HK-2 (cell line): ENCODE measurements around the gene S100G.

ENCODE experiments used
- DNase-seq: peaks from one replicate; pipeline ENCODE4 v3.0.0-alpha.2; 2018; ENCODE audit not compliant: unreplicated experiment

S100G gene

GRCh38 chrX:16646366-16647138, 3.4 kb upstream of the S100G start:
- no peak for DNase-seq

GRCh38 chrX:16651391-16652024, 1.6 kb downstream of the S100G start:
- no peak for DNase-seq

- DNase-seq, result no peak
These were observed 3.5 kb downstream of the S100G start for GRCh38 chrX:16653424-16653823.

GRCh38 chrX:16654093-16654492, 4.1 kb downstream of the S100G start:
- DNase-seq, result no peak

GRCh38 chrX:16658284-16658683, 8.3 kb downstream of the S100G start:
- no peak for DNase-seq

GRCh38 chrX:16659321-16659720, 9.4 kb downstream of the S100G start:
- no peak for DNase-seq

- no peak for DNase-seq
These were observed 11.5 kb downstream of the S100G start for GRCh38 chrX:16661495-16661894.

GRCh38 chrX:16662402-16662801, 12.4 kb downstream of the S100G start:
- no peak for DNase-seq

- no peak for DNase-seq
These were observed 14.1 kb downstream of the S100G start for GRCh38 chrX:16664074-16664473.

- DNase-seq, result no peak
These were observed 14.7 kb downstream of the S100G start for GRCh38 chrX:16664626-16665025.

- no peak for DNase-seq
These were observed 15.1 kb downstream of the S100G start for GRCh38 chrX:16665089-16665488.

GRCh38 chrX:16666541-16666940, 16.6 kb downstream of the S100G start:
- DNase-seq, result no peak

GRCh38 chrX:16671005-16671404, 21.0 kb downstream of the S100G start:
- no peak for DNase-seq

- DNase-seq, result no peak
These were observed 28.7 kb downstream of the S100G start for GRCh38 chrX:16678689-16679088.

- DNase-seq, result no peak
These were observed 33.2 kb downstream of the S100G start for GRCh38 chrX:16683007-16683664.

- DNase-seq, result no peak
These were observed 37.6 kb downstream of the S100G start for GRCh38 chrX:16687514-16687913.

GRCh38 chrX:16695079-16695676, 45.2 kb downstream of the S100G start:
- DNase-seq, result peak; percentile 47

GRCh38 chrX:16696956-16697355, 47.0 kb downstream of the S100G start:
- DNase-seq, result no peak

- no peak for DNase-seq
These were observed 49.4 kb downstream of the S100G start for GRCh38 chrX:16699389-16699788.

GRCh38 chrX:16700734-16701133, 50.8 kb downstream of the S100G start:
- no peak for DNase-seq

GRCh38 chrX:16702700-16703599, 53.0 kb downstream of the S100G start:
- DNase-seq, result no peak
